NCI-H69 (cell line): ENCODE data around the gene FOXO3.

Experiments
- DNase-seq: peaks from one replicate; lab custom pipeline; 2025; lab: John Stamatoyannopoulos, UW

FOXO3 gene

GRCh38 chr6:108556250-108556649 lies 4.5 kb upstream of the FOXO3 start:
- DNase-seq = no peak

DNA sequence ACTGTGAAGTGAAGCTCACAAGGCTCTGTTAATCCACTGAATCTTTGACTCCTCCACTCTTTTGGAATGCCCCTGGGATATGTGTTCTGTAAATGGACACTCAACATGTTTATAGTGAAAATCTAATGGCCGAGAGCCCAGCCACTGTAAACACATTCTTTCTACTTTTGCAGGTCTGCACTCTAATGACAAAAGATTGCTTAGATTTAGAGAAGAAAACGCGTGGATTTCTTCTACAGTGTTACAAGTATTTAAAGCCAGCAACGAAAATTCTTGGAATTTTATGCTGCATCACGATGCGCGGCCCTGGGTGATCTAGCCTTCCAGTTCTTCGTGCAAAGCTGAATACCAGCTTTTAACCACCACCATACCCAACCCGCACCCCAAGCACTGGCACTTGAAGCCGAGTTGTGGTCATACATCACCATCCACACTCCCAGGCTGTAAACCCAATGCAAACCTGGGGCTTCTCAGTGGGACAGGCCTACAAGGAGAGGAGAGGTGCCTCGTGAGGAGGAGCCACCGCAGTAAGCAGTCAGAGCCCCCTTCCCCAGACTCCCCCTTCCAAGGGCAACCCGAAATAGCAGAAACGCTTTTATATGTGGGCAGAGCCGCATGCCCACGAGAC lies 3.7 kb upstream of the FOXO3 start:
- DNase-seq = peak; percentile 35

GRCh38 chr6:108557494-108558371 lies 3.0 kb upstream of the FOXO3 start:
- DNase-seq = peak; percentile 98

- peak; percentile 100 for DNase-seq
Measured at GRCh38 chr6:108558372-108559096, 2.2 kb upstream of the FOXO3 start.

- DNase-seq = peak; percentile 97
Measured at GRCh38 chr6:108559097-108559883, 1.4 kb upstream of the FOXO3 start.

DNA sequence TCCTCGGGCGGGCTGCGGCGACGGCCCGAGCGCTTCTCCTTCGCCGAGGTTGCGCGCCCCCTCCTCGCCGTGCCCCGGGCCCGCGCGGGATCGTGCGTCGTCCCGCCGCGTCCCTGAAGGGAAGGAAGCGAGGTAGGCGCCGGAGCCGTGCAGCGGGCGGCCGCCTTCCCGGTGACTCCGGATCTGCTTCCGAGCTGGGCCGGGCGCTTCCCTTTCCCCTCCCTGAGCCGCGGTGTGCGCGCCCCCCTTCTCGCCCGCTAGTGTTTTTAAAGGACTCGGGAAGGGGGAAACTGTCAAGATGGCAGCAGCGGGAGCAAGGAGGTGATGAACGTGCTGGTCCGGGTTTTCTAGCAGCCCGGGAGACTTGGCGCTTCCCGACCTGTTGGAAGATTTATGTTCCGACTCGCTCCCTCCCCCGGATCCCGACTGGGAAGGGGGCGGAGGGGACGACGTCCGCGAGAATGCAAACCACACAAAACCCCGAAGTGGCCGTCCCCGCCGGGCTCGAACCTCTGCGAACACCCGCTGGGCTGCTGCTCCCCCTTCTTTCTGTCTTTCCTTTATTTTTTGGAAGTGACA lies 744 bp upstream of the FOXO3 start:
- peak; percentile 96 for DNase-seq

- peak; percentile 38 for DNase-seq
Measured at GRCh38 chr6:108561309-108561647, 561 bp downstream of the FOXO3 start.

DNA sequence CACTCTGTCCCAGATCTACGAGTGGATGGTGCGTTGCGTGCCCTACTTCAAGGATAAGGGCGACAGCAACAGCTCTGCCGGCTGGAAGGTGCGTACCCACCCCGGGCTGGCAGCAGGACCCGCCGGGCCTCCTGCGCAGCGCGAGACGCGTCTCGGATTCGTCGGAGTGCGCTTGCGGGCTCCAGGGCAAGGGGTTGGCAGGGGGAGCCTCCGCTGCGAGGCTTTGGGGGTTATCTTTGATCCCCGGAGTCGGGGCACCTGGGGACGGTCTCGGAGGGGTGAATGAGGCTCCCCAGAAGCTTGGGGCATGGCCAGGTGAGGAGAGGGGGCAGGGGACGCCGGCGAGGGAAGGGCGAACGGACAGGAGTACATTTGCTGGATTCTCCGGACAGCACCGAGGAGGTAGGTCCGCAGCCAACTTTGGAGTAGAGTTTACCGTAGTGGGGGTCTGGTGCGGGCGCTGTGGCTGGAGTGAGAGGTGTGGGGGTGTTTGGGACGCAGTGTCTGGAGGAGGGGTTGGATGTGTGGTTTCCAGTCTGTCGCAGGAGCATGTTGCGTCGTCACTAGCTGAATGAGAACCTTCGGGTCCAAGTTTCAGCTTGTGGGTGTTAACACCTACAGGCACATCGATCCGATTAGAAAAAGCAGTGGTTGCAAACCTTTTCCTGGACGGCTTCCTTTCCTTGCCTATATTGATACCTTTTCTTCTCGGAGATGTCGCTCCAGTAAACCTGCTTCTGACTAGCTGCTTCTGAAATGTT lies 1.2 kb downstream of the FOXO3 start:
- DNase-seq = peak; percentile 67

DNA sequence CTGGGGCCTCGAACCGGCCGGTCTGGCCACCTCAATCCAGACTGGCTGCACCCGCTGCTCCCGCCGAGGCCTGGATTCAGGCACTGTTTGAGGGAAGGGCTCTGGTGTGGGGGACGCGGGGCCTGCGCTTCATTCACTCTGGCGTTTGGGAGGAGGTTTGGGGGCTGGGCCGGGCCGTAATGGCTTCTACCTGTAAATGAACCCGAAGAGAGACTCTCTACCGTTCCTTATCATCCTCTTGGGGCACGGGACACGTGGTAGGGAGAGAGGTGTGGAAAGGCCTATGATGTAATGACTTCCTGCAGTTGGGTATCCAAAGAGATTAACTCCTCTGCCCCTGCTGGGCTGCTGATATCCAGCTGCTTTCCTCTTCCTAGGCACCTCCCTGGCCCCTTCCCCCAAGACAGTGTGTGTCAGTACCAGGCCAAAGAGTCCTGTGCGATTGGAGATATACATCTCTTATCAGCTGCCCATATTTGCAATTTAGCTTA lies 1.8 kb downstream of the FOXO3 start:
- DNase-seq = peak; percentile 93

DNA sequence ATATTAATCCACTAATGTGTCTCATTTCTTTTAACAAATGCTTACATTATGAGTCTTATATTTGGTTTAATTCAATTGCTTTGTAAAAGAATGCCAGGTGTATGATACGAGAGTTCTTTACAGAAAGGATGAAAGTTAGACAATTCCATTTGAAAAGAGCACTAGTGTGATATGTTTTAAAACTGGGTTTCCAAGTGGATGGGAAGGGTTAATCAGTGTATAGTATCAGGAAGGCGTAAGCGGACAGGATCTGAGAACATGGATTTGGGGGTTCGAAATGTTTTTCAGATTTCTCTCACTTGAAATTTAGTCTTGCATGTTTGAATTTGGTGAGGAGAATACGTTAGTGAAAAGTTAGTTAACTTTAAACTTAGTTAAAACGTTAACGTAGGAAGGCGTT lies 2.6 kb downstream of the FOXO3 start:
- no peak for DNase-seq

DNA sequence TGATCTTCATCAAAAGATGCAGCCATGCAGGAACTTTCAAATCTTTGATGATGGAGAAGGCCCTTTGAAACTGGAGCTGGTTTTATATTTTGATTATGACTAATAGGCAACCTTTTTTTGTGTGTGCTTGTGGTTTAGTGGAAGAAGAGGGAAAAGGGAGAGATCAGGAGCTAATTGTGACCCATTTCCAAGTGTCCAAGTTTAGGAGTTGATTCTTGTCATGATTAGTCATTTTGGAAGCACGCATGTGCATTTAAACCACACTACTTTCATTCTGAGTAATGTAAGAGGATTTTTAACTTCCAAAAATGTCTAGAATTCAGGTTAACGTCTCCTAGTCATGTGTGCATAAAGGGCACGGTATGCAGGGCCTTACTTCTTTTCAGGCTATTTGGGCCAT lies 3.5 kb downstream of the FOXO3 start:
- DNase-seq = no peak

GRCh38 chr6:108565091-108565766 lies 4.5 kb downstream of the FOXO3 start:
- peak; percentile 31 for DNase-seq

GRCh38 chr6:108565893-108566292 lies 5.2 kb downstream of the FOXO3 start:
- no peak for DNase-seq

DNA sequence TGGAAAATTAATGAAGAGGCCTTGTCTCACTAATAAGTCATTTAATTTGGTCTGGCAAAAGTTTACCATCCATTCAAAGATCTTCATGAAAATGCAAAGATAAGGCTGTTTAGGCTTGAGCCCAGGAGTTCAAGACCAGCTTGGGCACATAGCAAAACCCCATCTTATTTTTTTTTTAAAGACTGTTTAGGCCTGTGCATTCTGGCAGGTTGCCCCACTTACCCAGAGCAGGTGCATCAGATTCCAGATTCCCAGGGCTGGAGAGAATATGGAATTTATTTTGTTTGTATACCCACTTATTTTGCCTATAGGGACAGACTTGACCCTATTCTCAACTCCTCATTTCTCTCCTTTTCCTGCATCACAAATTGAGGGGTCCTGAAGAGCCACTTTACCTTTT lies 5.7 kb downstream of the FOXO3 start:
- no peak for DNase-seq

DNA sequence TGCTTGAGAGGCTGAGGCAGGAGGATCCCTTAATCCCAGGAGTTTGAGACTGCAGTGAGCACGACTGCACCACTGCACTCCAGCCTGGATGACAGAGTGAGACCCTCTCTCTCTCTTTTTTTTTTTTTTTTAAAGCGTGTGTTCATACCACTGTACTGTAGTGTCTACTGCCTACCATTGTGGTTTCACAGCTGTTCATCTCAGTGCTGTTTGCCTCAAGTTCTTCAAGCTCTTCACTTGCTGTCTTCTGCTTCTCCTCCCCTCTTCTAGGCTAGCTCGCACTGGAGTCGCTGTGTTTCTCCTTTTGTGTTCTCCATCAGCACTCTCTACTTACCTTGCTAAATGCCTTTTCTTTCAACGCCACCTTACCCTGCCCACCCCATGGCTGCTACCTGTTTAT lies 7.4 kb downstream of the FOXO3 start:
- DNase-seq = no peak

DNA sequence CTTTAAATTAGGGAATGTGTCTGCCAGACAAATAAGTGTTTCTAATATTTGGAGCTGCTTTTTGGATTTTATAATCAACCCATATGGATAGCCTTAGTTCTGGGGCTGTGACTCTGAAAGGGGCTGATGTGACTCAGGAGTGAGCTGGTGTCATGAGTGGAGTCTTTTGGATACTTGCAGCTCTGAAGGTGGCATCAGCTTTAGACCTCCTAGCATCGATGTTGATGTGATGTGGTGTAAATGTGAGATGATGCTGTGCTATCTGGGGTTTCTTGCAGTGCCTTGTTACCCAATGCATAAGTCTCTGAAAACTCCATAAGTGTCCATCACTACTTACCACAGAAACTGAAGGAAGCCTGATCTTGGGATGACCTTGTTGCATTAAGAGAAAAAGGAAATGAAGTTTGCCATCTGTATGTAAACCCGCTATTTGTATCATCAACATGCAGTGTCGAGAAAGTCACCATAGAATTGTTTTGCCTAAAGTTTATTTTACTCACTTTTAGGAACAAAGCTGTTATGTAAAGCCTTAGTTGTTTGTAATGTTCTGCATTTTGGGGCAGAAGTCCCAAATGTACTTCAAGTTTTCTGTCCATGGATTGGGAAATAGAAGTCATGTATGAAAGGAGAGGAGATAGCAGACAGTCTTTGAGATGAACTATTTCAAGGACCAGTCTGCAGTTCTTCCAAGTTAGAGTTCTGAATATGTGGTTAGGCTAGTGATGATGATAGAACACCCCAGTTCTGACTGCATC lies 8.0 kb downstream of the FOXO3 start:
- DNase-seq = no peak

- DNase-seq = peak; percentile 17
Measured at GRCh38 chr6:108570517-108570916, 9.8 kb downstream of the FOXO3 start.

DNA sequence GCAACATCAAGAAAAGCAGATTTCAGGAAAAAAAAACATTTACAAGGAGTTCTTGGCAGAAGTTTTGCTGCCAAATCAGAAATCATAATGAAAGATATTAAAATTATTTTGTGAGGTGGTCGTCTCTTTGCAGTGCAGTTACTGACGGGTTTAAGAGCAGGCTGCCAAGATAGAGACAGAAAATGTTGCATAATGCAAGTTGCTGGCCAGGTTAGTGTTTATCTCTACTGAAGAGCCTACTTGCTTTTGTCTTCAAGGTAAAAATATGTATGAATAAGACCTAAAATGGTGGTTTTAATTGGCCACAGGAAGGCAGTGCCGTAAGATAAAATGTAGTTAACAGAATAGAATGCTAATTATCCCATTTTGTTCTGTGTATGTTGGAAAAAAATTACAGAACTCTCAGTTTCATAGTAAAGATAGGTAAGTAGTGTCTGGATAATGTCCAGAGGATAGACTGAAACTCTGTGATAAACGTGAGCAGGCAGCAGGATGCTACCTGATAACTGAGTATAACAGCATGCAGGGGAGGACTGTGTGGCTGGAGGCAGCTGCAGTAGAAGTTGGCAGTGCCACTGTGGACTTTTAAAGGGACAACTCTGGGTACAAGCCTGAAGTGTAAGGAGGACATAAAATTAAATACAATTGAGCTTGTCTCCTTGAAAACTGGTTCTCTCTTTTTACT lies 13.9 kb downstream of the FOXO3 start:
- DNase-seq = no peak

DNA sequence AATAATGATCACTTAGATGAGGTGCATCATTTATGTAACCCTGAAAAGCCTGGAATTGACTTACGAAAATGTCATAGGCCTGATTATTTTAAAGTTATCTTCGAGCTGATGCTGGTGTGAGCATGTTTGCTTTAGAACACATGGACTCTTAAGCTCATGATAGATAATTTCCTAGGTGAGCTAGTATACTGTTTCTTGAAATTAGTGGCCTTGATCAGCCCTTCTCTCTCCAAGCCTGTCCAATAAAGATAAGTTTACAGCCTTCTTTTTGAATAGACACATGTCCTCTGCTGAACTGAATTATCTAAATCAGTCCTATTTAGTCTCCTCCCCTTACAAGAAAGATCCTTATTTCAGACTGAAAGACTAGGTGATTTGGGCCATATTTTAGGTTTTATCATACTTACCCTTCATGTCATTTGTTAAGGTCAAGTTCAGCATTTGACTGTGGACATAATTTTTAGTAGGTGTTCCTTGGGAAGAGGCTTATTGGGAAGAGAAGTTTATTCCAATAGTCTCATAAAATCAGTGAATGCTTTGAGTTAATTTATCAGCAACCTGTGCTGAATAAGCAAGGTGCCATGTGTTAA lies 15.3 kb downstream of the FOXO3 start:
- DNase-seq = no peak
